Amniotic epithelial cell (primary cell): ENCODE data around the gene ARL16.

Source experiments
- DNase-seq: peaks from one replicate; pipeline ENCODE4 v3.0.0-alpha.2; 2010; ENCODE audit warnings: low read depth

The ARL16 gene

GRCh38 chr17:81683584-81684441, at the start of gene ARL16, which contains the start of gene HGS:
ARL16 (minus strand) TSS chr17:81683797; CDS start chr17:81683753, 44 bp downstream.
HGS (plus strand) TSS chr17:81684011; CDS start chr17:81684067, 56 bp downstream.
- peak; percentile 99 for DNase-seq

GRCh38 chr17:81727324-81728031, 43.9 kb upstream of the ARL16 start:
- DNase-seq, result no peak

- DNase-seq, result no peak
Observed at GRCh38 chr17:81726004-81726403, 42.4 kb upstream of the ARL16 start.

- no peak for DNase-seq
Observed at GRCh38 chr17:81725439-81725838, 41.8 kb upstream of the ARL16 start.

- DNase-seq, result no peak
Observed at GRCh38 chr17:81723651-81724209, 40.1 kb upstream of the ARL16 start.

- peak; percentile 11 for DNase-seq
Observed at GRCh38 chr17:81722184-81723120, 38.9 kb upstream of the ARL16 start.

- no peak for DNase-seq
Observed at GRCh38 chr17:81720267-81721071, 36.9 kb upstream of the ARL16 start.

GRCh38 chr17:81719410-81720266, 36.0 kb upstream of the ARL16 start:
- DNase-seq, result no peak

- no peak for DNase-seq
Observed at GRCh38 chr17:81717766-81718089, 34.1 kb upstream of the ARL16 start.

GRCh38 chr17:81717049-81717765, 33.6 kb upstream of the ARL16 start:
- no peak for DNase-seq

- DNase-seq, result no peak
Observed at GRCh38 chr17:81716674-81716996, 33.0 kb upstream of the ARL16 start.

- no peak for DNase-seq
Observed at GRCh38 chr17:81715872-81716673, 32.5 kb upstream of the ARL16 start.

- DNase-seq, result no peak
Observed at GRCh38 chr17:81715107-81715871, 31.7 kb upstream of the ARL16 start.

- DNase-seq, result no peak
Observed at GRCh38 chr17:81714412-81715106, 31.0 kb upstream of the ARL16 start.

GRCh38 chr17:81713556-81714411, 30.2 kb upstream of the ARL16 start:
- no peak for DNase-seq

GRCh38 chr17:81713004-81713555, 29.5 kb upstream of the ARL16 start:
- DNase-seq, result no peak
